ENCODE results near the gene IGLON5.

The IGLON5 gene

DNA sequence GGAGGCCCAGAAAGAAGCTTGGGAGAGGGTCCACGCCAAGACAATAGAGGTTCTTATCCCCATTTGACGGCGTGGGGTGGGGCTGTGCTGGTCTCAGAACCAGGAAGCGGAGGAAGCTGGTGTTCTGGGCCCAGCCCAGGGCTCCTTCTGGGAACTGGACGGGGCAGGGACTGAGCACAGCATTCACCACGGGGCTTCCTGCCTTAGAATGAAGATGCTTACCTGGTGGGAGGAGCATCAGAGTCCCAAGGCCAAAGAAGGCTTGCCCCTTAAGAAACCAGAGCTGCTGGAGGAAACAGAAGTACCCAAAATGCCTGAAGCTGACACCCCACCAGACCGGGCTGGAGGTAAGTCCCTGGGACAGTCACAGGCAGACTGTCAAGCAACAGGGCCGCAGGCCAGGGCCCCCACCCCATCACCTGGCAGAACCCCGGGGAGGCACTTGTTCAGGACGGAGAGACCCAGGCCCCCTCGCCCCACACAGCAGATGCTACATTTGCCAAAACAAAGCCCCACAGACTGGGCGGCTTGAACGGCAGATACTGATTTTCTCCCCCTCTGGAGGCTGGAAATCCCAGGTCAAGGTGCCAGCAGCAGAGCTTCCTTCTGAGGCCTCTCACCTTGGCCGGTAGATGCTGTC, 17.8 kb upstream of the IGLON5 start:
- Histone ChIP-seq H3K4me3 (ENCODE audit: low read depth in 1 of 2, low read length in 2 of 2) (no peak overlapping the region), H3K9me3 (ENCODE audit: control insufficient read depth in 1 of 2, low read length in 2 of 2) (no peaks in the 10 kb centered on the region), H3K36me3 (ENCODE audit: control insufficient read depth in 1 of 2, insufficient read depth in 2 of 2, low read length in 2 of 2) (no peaks in the 10 kb centered on the region), H3K27ac (ENCODE audit: low read depth, low read length) (no peak overlapping the region), H3K4me1 (ENCODE audit: control insufficient read depth in 1 of 2, insufficient read depth in 2 of 2, low read length in 2 of 2) (no peaks in the 10 kb centered on the region), H3K27me3 (ENCODE audit: control insufficient read depth in 1 of 2, insufficient read depth in 2 of 2, low read length in 2 of 2) (peaks cover 0 to 5% of the 10 kb centered on the region in 2 donors), H3K9ac (ENCODE audit: low read depth in 1 of 2, low read length in 2 of 2) (no peak overlapping the region)

GRCh38 chr19:51294211-51294976, 17.1 kb upstream of the IGLON5 start:
- H3K9me3 ChIP-seq (ENCODE audit: control insufficient read depth in 1 of 2, low read length in 2 of 2): no peaks in the 10 kb centered on the region
- H3K4me3 ChIP-seq (ENCODE audit: low read depth in 1 of 2, low read length in 2 of 2): no peak overlapping the region
- H3K27me3 ChIP-seq (ENCODE audit: control insufficient read depth in 1 of 2, insufficient read depth in 2 of 2, low read length in 2 of 2): peaks cover 0 to 5% of the 10 kb centered on the region in 2 donors
- no peaks in the 10 kb centered on the region for H3K36me3 ChIP-seq (ENCODE audit: control insufficient read depth in 1 of 2, insufficient read depth in 2 of 2, low read length in 2 of 2)
- H3K4me1 ChIP-seq (ENCODE audit: control insufficient read depth in 1 of 2, insufficient read depth in 2 of 2, low read length in 2 of 2): no peaks in the 10 kb centered on the region
- no peak overlapping the region for H3K9ac ChIP-seq (ENCODE audit: low read depth in 1 of 2, low read length in 2 of 2)
- no peak overlapping the region for H3K27ac ChIP-seq (ENCODE audit: low read depth, low read length)

DNA sequence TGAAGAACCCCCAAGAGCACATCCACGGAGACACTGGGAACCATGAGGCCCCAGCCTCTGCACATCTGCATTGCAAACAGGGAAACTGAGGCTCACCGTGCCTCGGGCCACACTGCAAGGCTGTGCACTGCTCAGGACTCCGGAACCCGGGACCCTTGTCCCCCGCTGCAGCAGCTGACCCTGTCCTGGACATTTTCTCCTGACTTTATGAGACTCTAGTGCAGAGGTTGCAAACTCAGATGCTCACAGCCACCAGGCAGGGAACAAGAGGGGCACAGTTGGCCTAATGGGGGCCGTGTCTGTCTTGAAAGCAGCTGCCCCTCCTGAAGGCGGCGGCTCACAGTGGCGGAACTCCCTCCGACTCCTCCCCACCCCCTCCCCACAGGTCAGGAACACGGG, 16.5 kb upstream of the IGLON5 start:
- no peaks in the 10 kb centered on the region for H3K9me3 ChIP-seq (ENCODE audit: control insufficient read depth in 1 of 2, low read length in 2 of 2)

DNA sequence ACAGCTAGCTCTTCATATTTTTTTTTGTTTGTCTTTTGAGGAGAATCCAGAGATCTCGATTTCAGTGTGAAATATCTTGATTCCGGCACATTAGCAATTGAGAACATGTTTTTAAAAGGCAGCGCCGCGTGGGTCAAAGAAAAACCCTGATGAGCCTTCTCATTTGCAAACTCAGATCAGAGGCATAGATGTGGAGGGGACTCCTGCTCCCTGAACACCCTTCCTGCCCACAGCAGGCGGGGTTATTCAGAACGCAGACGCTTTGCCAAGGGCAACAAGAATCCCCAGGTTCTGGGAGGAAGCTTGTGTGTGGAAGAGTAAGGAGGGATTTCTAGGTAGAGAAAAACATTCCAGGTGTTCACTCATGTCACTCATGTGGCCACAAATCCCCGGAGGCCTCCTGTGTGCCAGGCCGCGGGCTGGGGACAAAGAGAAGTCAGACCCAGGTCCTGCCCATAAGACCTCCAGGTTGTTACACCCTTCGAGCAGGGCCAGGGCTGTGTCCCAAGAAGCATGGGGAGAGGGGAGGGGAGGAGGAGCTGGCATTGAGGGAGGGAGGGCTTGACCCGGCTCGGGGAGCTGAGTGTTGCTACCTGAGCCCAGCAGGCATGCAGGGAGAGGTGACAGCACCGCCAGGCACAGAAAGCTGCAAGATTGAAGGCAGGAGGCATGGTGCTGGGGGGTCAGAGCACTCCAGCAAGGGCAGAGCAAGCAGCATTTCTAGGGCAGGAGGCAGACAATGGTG, 15.9 kb upstream of the IGLON5 start:
- Histone ChIP-seq H3K27me3 (ENCODE audit: control insufficient read depth in 1 of 2, insufficient read depth in 2 of 2, low read length in 2 of 2) (peaks cover 0 to 5% of the 10 kb centered on the region in 2 donors), H3K36me3 (ENCODE audit: control insufficient read depth in 1 of 2, insufficient read depth in 2 of 2, low read length in 2 of 2) (no peaks in the 10 kb centered on the region)

More for the DNA sequence above, 16.5 kb upstream of the IGLON5 start:
- no peak overlapping the region for H3K27ac ChIP-seq (ENCODE audit: low read depth, low read length)
- no peaks in the 10 kb centered on the region for H3K36me3 ChIP-seq (ENCODE audit: control insufficient read depth in 1 of 2, insufficient read depth in 2 of 2, low read length in 2 of 2)
- no peak overlapping the region for H3K9ac ChIP-seq (ENCODE audit: low read depth in 1 of 2, low read length in 2 of 2)
- no peak overlapping the region for H3K4me3 ChIP-seq (ENCODE audit: low read depth in 1 of 2, low read length in 2 of 2)
- H3K27me3 ChIP-seq (ENCODE audit: control insufficient read depth in 1 of 2, insufficient read depth in 2 of 2, low read length in 2 of 2): peaks cover 0 to 5% of the 10 kb centered on the region in 2 donors
- no peaks in the 10 kb centered on the region for H3K4me1 ChIP-seq (ENCODE audit: control insufficient read depth in 1 of 2, insufficient read depth in 2 of 2, low read length in 2 of 2)

DNA sequence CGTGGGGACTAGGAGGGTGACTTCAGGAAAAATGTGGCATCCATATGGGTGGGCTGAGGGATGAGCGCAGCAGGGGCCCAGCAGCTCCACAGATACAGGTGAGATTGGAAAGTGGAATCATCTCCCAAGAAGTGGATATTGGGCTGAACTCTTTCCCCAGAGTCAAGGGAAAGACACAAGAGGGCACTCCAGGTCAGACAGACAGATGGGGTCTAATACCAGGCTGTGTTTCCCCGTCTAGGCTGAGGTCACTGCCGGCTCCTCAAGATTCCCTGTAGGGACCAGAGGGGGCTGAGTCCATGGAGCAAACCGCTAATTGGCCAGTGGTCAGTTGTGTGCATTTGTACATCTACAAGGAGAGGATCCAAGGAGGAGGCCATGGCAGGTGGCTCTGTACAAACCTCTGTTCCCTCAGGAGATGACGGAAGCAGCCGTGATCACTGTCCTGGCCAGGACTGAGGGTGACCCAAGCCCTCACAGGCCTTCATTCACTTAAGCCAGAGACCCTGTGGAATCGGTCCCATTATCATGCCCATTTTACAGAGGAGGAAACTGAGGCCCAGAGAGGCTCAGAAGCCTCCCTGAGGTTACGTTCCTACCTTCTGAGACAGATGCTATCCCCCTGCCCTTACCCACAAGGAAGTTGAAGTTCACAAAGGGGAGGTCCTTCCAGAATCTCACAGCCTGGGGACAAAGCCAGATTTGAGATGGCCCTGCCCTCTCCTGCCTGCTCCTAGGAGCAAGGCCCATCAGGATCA, 14.9 kb upstream of the IGLON5 start:
- no peaks in the 10 kb centered on the region for H3K36me3 ChIP-seq (ENCODE audit: control insufficient read depth in 1 of 2, insufficient read depth in 2 of 2, low read length in 2 of 2)
- no peak overlapping the region for H3K9ac ChIP-seq (ENCODE audit: low read depth in 1 of 2, low read length in 2 of 2)
- H3K27ac ChIP-seq (ENCODE audit: low read depth, low read length): no peak overlapping the region
- H3K4me1 ChIP-seq (ENCODE audit: control insufficient read depth in 1 of 2, insufficient read depth in 2 of 2, low read length in 2 of 2): no peaks in the 10 kb centered on the region
- no peaks in the 10 kb centered on the region for H3K9me3 ChIP-seq (ENCODE audit: control insufficient read depth in 1 of 2, low read length in 2 of 2)
- no peak overlapping the region for H3K4me3 ChIP-seq (ENCODE audit: low read depth in 1 of 2, low read length in 2 of 2)
- peaks cover 0 to 5% of the 10 kb centered on the region in 2 donors for H3K27me3 ChIP-seq (ENCODE audit: control insufficient read depth in 1 of 2, insufficient read depth in 2 of 2, low read length in 2 of 2)

More for the DNA sequence above, 15.9 kb upstream of the IGLON5 start:
- Histone ChIP-seq H3K4me1 (ENCODE audit: control insufficient read depth in 1 of 2, insufficient read depth in 2 of 2, low read length in 2 of 2) (no peaks in the 10 kb centered on the region), H3K9me3 (ENCODE audit: control insufficient read depth in 1 of 2, low read length in 2 of 2) (no peaks in the 10 kb centered on the region), H3K4me3 (ENCODE audit: low read depth in 1 of 2, low read length in 2 of 2) (no peak overlapping the region), H3K9ac (ENCODE audit: low read depth in 1 of 2, low read length in 2 of 2) (no peak overlapping the region), H3K27ac (ENCODE audit: low read depth, low read length) (no peak overlapping the region)

DNA sequence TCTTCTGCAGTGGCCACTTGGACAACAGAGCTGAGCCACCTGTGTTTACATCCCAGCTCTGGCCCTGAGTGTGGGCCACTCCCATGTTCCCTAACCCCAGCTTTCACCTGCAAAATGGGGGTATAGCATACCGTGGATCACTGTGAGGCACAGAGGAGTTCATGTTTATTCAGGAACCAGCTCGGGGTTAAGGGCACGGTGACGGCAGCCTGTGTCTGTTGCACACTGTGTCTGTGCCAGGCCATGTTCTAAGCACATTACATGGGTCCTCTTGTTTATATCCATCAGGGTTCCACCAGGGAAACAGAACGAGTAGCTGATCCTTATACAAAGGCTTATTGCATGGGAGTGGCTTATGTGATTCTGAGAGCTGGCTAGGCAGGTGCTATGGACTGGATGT, 14.0 kb upstream of the IGLON5 start:
- Histone ChIP-seq H3K27me3 (ENCODE audit: control insufficient read depth in 1 of 2, insufficient read depth in 2 of 2, low read length in 2 of 2) (peaks cover 0 to 5% of the 10 kb centered on the region in 2 donors), H3K9me3 (ENCODE audit: control insufficient read depth in 1 of 2, low read length in 2 of 2) (no peaks in the 10 kb centered on the region), H3K9ac (ENCODE audit: low read depth in 1 of 2, low read length in 2 of 2) (no peak overlapping the region), H3K4me1 (ENCODE audit: control insufficient read depth in 1 of 2, insufficient read depth in 2 of 2, low read length in 2 of 2) (no peaks in the 10 kb centered on the region), H3K36me3 (ENCODE audit: control insufficient read depth in 1 of 2, insufficient read depth in 2 of 2, low read length in 2 of 2) (no peaks in the 10 kb centered on the region), H3K27ac (ENCODE audit: low read depth, low read length) (no peak overlapping the region), H3K4me3 (ENCODE audit: low read depth in 1 of 2, low read length in 2 of 2) (no peak overlapping the region)

- Histone ChIP-seq H3K4me1 (ENCODE audit: control insufficient read depth in 1 of 2, insufficient read depth in 2 of 2, low read length in 2 of 2) (no peaks in the 10 kb centered on the region), H3K27ac (ENCODE audit: low read depth, low read length) (no peak overlapping the region), H3K9ac (ENCODE audit: low read depth in 1 of 2, low read length in 2 of 2) (no peak overlapping the region), H3K9me3 (ENCODE audit: control insufficient read depth in 1 of 2, low read length in 2 of 2) (no peaks in the 10 kb centered on the region), H3K36me3 (ENCODE audit: control insufficient read depth in 1 of 2, insufficient read depth in 2 of 2, low read length in 2 of 2) (no peaks in the 10 kb centered on the region), H3K4me3 (ENCODE audit: low read depth in 1 of 2, low read length in 2 of 2) (no peak overlapping the region), H3K27me3 (ENCODE audit: control insufficient read depth in 1 of 2, insufficient read depth in 2 of 2, low read length in 2 of 2) (no peaks in the 10 kb centered on the region)
Measured at GRCh38 chr19:51301266-51301665, 10.2 kb upstream of the IGLON5 start.

GRCh38 chr19:51305479-51305878, 6.0 kb upstream of the IGLON5 start:
- Histone ChIP-seq H3K4me3 (ENCODE audit: low read depth in 1 of 2, low read length in 2 of 2) (no peak overlapping the region), H3K9me3 (ENCODE audit: control insufficient read depth in 1 of 2, low read length in 2 of 2) (peaks cover 0 to 10% of the 10 kb centered on the region in 2 donors), H3K36me3 (ENCODE audit: control insufficient read depth in 1 of 2, insufficient read depth in 2 of 2, low read length in 2 of 2) (no peaks in the 10 kb centered on the region), H3K4me1 (ENCODE audit: control insufficient read depth in 1 of 2, insufficient read depth in 2 of 2, low read length in 2 of 2) (no peaks in the 10 kb centered on the region), H3K9ac (ENCODE audit: low read depth in 1 of 2, low read length in 2 of 2) (no peak overlapping the region), H3K27me3 (ENCODE audit: control insufficient read depth in 1 of 2, insufficient read depth in 2 of 2, low read length in 2 of 2) (no peaks in the 10 kb centered on the region), H3K27ac (ENCODE audit: low read depth, low read length) (no peak overlapping the region)

GRCh38 chr19:51316688-51317087, 5.2 kb downstream of the IGLON5 start:
- Histone ChIP-seq H3K36me3 (ENCODE audit: control insufficient read depth in 1 of 2, insufficient read depth in 2 of 2, low read length in 2 of 2) (no peaks in the 10 kb centered on the region), H3K4me3 (ENCODE audit: low read depth in 1 of 2, low read length in 2 of 2) (no peak overlapping the region), H3K9ac (ENCODE audit: low read depth in 1 of 2, low read length in 2 of 2) (no peak overlapping the region), H3K9me3 (ENCODE audit: control insufficient read depth in 1 of 2, low read length in 2 of 2) (no peaks in the 10 kb centered on the region), H3K27ac (ENCODE audit: low read depth, low read length) (no peak overlapping the region), H3K27me3 (ENCODE audit: control insufficient read depth in 1 of 2, insufficient read depth in 2 of 2, low read length in 2 of 2) (no peaks in the 10 kb centered on the region), H3K4me1 (ENCODE audit: control insufficient read depth in 1 of 2, insufficient read depth in 2 of 2, low read length in 2 of 2) (no peaks in the 10 kb centered on the region)

All from duodenal mucosa (tissue), 2 donors.